Sigmoid colon (tissue), 4 donors: ENCODE results near the gene PTPRF.

Source experiments
- POLR2A ChIP-seq, 2 donors: fragments of 450-650 bp; IDR thresholded peaks; one replicate each; pipeline ENCODE4 v1.6.1; 2016; ENCODE audit warnings: antibody characterized with exemption in 2 of 2, mild to moderate bottlenecking in 2 of 2, moderate library complexity in 2 of 2
- POLR2AphosphoS5 ChIP-seq, 4 donors: sonication (generic); formaldehyde crosslinking; IDR thresholded peaks; one replicate each; pipeline ENCODE4 v1.6.1; 2017; ENCODE audit warnings: antibody characterized with exemption in 4 of 4
- TF ChIP-seq, protein P1 (sequence below), 4 experiments: fragments of 450-650 bp in 3 of 4; fragments of 200-600 bp in 1 of 4; IDR thresholded peaks; one replicate each; pipeline ENCODE4 v1.5.1; 2016 to 2019; ENCODE audit warnings: antibody characterized with exemption in 4 of 4, mild to moderate bottlenecking in 3 of 4, moderate library complexity in 2 of 4

- no peak for TF ChIP-seq POLR2A (IDR thresholded peaks at IDR 0.05)
- TF ChIP-seq, protein P1, sequence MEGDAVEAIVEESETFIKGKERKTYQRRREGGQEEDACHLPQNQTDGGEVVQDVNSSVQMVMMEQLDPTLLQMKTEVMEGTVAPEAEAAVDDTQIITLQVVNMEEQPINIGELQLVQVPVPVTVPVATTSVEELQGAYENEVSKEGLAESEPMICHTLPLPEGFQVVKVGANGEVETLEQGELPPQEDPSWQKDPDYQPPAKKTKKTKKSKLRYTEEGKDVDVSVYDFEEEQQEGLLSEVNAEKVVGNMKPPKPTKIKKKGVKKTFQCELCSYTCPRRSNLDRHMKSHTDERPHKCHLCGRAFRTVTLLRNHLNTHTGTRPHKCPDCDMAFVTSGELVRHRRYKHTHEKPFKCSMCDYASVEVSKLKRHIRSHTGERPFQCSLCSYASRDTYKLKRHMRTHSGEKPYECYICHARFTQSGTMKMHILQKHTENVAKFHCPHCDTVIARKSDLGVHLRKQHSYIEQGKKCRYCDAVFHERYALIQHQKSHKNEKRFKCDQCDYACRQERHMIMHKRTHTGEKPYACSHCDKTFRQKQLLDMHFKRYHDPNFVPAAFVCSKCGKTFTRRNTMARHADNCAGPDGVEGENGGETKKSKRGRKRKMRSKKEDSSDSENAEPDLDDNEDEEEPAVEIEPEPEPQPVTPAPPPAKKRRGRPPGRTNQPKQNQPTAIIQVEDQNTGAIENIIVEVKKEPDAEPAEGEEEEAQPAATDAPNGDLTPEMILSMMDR (IDR thresholded peaks at IDR 0.05), result no peak
- no peak for TF ChIP-seq POLR2AphosphoS5 (IDR thresholded peaks at IDR 0.05)
Measured at GRCh38 chr1:43671626-43672330, 141.1 kb downstream of the PTPRF start.
